HL-60 (cell line): ENCODE measurements around the gene DZIP1.

Experiments
- GABPA ChIP-seq: IDR thresholded peaks from 2 replicates; pipeline ENCODE4 v1.6.1; 2012; ENCODE audit warnings: low read depth
- TF ChIP-seq, protein P1 (sequence below): IDR thresholded peaks from one replicate; pipeline ENCODE4 v1.5.1; 2011; ENCODE audit warnings: low read length, control low read depth, inconsistent platforms; ENCODE audit not compliant: insufficient read depth
- TF ChIP-seq, protein P2 (sequence below): IDR thresholded peaks from 2 replicates; pipeline ENCODE4 v1.6.1; 2012; ENCODE audit warnings: low read depth; ENCODE audit not compliant: insufficient replicate concordance

DNA sequence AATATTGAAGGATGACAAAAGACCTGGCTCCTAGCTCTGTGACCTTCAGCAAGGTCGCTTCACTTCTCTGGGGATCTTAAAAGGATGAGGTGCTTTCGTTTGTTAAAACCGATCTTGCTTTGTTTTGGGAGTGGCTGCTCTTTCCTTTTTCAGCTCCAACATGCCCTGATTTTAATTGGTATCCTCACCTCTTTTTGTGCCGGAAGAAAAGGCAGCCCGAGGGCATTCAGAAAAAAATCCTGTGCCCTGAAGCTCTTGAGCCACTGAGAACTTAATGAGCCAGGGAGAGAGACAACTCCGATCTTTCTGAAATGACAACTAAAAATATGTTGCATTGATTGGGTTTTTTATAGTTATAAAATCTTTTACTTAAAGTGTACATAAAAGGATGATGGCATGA lies 72.6 kb downstream of the DZIP1 start:
- TF ChIP-seq, protein P1, sequence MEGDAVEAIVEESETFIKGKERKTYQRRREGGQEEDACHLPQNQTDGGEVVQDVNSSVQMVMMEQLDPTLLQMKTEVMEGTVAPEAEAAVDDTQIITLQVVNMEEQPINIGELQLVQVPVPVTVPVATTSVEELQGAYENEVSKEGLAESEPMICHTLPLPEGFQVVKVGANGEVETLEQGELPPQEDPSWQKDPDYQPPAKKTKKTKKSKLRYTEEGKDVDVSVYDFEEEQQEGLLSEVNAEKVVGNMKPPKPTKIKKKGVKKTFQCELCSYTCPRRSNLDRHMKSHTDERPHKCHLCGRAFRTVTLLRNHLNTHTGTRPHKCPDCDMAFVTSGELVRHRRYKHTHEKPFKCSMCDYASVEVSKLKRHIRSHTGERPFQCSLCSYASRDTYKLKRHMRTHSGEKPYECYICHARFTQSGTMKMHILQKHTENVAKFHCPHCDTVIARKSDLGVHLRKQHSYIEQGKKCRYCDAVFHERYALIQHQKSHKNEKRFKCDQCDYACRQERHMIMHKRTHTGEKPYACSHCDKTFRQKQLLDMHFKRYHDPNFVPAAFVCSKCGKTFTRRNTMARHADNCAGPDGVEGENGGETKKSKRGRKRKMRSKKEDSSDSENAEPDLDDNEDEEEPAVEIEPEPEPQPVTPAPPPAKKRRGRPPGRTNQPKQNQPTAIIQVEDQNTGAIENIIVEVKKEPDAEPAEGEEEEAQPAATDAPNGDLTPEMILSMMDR: no peak
- TF ChIP-seq, protein P2, sequence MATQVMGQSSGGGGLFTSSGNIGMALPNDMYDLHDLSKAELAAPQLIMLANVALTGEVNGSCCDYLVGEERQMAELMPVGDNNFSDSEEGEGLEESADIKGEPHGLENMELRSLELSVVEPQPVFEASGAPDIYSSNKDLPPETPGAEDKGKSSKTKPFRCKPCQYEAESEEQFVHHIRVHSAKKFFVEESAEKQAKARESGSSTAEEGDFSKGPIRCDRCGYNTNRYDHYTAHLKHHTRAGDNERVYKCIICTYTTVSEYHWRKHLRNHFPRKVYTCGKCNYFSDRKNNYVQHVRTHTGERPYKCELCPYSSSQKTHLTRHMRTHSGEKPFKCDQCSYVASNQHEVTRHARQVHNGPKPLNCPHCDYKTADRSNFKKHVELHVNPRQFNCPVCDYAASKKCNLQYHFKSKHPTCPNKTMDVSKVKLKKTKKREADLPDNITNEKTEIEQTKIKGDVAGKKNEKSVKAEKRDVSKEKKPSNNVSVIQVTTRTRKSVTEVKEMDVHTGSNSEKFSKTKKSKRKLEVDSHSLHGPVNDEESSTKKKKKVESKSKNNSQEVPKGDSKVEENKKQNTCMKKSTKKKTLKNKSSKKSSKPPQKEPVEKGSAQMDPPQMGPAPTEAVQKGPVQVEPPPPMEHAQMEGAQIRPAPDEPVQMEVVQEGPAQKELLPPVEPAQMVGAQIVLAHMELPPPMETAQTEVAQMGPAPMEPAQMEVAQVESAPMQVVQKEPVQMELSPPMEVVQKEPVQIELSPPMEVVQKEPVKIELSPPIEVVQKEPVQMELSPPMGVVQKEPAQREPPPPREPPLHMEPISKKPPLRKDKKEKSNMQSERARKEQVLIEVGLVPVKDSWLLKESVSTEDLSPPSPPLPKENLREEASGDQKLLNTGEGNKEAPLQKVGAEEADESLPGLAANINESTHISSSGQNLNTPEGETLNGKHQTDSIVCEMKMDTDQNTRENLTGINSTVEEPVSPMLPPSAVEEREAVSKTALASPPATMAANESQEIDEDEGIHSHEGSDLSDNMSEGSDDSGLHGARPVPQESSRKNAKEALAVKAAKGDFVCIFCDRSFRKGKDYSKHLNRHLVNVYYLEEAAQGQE: no peak
- no peak for TF ChIP-seq GABPA
